Right atrium auricular region (tissue), 2 donors: ENCODE results near the gene RBMS2. TPM values are rescaled to one million over a fixed set of nuclear protein-coding genes. Genes with fewer than 3 reads are reported as not detected.
A peak's percentile ranks its signal among the peaks of the same experiment; 100 is the strongest.

ENCODE experiments used
- DNase-seq: peaks from one replicate; pipeline ENCODE4 v3.0.0-alpha.2; 2019; ENCODE audit warnings: low spot score
- H3K27ac ChIP-seq, 2 donors: fragments of 200-600 bp; sonication (generic); 1 replicate in 1 of 2; 2 replicates in 1 of 2; pipeline ENCODE4 v1.5.1; 2016 to 2019
- H3K27me3 ChIP-seq, 2 donors: fragments of 200-600 bp; sonication (generic); one replicate each; pipeline versions ENCODE4 v1.5.1 to v1.6.0; 2017 to 2019
- H3K36me3 ChIP-seq: fragments of 200-600 bp; sonication (generic); one replicate; pipeline ENCODE4 v1.5.1; 2016
- H3K4me1 ChIP-seq, 2 donors: fragments of 200-600 bp; sonication (generic); one replicate each; pipeline versions ENCODE4 v1.5.1 to v1.6.0; 2017 to 2019
- H3K4me3 ChIP-seq, 2 donors: fragments of 200-600 bp; sonication (generic); 1 replicate in 1 of 2; 2 replicates in 1 of 2; pipeline ENCODE4 v1.5.1; 2017 to 2019; ENCODE audit warnings: mild to moderate bottlenecking in 1 of 2, moderate library complexity in 1 of 2
- H3K9me3 ChIP-seq, 2 donors: fragments of 200-600 bp; sonication (generic); one replicate each; pipeline ENCODE4 v1.5.1; 2019
- total RNA-seq, 2 donors: library from RNA; depleted of rRNA; stranded (reverse); fragments of >200 nt; gene quantifications; one replicate each; pipeline ENCODE4 v1.1.0, GENCODE V29; 2016
- TF ChIP-seq, protein P1 (sequence below), 2 donors: fragments of 200-600 bp; sonication (generic); IDR thresholded peaks; one replicate each; pipeline ENCODE4 v1.5.1; 2019; ENCODE audit warnings: antibody characterized with exemption in 2 of 2

RBMS2 gene
- total RNA-seq, 2 donors from 2014 or later: 12.8 to 28.5 TPM

DNA sequence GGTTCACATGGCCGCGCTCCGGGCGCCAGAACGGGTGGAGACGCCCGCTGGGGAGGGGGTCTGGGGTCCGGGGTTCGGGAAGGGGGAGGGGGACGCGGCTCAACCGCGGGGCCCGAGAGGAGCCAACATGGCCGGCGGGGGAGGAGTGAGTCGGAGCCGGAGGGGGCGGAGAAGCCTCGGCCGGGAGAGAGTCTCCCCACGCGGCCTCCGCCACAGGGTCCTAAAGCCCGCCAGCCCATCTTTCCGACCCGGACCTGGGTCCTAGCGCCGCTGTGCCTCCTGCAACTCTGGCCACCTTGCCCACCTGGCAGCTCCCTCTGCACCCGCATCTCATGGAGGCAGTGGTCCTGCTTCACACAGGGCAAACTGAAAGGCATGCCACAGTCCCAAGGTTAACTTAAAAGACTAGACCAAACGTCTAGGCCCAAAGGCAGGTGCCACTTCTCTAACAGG lies 108.6 kb downstream of the RBMS2 start, which contains the start of gene BAZ2A:
Gene BAZ2A (minus strand): TSS at position 147 of the 453 bp plus-strand sequence. CDS start 12,796 bp downstream, outside the sequence.
- DNase-seq: peak; percentile 85
- no peaks in the 10 kb centered on the region for H3K36me3 ChIP-seq
- peaks cover 0 to 63% of the 10 kb centered on the region in 2 donors for H3K4me1 ChIP-seq
- TF ChIP-seq, protein P1, sequence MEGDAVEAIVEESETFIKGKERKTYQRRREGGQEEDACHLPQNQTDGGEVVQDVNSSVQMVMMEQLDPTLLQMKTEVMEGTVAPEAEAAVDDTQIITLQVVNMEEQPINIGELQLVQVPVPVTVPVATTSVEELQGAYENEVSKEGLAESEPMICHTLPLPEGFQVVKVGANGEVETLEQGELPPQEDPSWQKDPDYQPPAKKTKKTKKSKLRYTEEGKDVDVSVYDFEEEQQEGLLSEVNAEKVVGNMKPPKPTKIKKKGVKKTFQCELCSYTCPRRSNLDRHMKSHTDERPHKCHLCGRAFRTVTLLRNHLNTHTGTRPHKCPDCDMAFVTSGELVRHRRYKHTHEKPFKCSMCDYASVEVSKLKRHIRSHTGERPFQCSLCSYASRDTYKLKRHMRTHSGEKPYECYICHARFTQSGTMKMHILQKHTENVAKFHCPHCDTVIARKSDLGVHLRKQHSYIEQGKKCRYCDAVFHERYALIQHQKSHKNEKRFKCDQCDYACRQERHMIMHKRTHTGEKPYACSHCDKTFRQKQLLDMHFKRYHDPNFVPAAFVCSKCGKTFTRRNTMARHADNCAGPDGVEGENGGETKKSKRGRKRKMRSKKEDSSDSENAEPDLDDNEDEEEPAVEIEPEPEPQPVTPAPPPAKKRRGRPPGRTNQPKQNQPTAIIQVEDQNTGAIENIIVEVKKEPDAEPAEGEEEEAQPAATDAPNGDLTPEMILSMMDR (IDR thresholded peaks at IDR 0.05): no peak
- H3K9me3 ChIP-seq: no peaks in the 10 kb centered on the region
- H3K27ac ChIP-seq: peak within 1 kb of the TSS; percentile 96 to 98
- H3K4me3 ChIP-seq: peak within 1 kb of the TSS; percentile 97 to 99
- no peaks in the 10 kb centered on the region for H3K27me3 ChIP-seq

DNA sequence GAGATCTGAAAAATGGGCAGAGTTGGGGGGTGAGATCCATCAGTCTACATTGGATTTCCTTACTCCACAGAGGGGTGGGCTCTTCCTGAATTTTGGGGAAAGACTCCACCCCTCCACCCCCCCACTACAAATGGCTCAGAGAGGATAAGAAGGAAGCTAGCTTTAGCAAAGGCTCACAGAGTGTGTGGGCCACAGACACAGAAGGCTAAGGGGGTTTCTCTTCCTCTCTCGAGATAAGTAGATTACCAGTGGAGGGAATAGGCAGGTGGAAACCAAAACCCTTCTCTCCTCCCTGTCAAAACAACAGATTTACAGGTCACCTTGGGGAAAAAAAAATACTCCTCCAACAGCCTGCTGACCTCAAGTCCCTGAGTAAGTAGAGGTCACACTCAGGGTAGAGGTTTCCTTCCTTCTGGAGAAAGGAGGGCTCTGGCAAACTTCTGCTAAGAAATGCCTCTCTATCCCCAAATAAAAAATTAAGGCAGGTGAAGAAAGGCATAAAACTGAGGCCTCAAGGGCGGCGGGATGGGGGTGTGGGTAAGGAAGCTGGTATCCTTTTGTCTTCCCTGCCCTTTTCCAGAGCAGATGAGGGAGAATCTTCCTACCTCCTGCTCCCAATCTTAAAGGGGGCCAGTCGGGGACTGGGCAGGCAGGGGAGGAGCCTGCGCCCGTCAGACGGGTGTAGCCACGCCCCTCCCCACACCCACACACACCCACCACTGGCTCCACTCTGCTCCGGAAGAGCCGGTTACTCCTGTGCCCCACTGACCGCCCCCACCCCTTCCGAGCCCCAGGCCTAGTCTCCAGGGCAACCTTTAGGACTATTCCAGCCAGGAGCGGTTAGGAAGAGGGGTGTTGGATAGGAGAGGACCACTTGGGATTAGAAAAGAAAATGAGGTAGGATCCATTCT lies 110.4 kb downstream of the RBMS2 start:
- Histone ChIP-seq H3K27me3 (no peaks in the 10 kb centered on the region), H3K4me1 (peaks cover 0 to 62% of the 10 kb centered on the region in 2 donors), H3K9me3 (no peaks in the 10 kb centered on the region), H3K36me3 (no peaks in the 10 kb centered on the region), H3K4me3 (peak overlapping the region in 1 of 2 donors; percentile 31), H3K27ac (peak overlapping the region; percentile 69 to 91)
- DNase-seq: peak; percentile 64
- TF ChIP-seq, protein P1 (IDR thresholded peaks at IDR 0.05): no peak

DNA sequence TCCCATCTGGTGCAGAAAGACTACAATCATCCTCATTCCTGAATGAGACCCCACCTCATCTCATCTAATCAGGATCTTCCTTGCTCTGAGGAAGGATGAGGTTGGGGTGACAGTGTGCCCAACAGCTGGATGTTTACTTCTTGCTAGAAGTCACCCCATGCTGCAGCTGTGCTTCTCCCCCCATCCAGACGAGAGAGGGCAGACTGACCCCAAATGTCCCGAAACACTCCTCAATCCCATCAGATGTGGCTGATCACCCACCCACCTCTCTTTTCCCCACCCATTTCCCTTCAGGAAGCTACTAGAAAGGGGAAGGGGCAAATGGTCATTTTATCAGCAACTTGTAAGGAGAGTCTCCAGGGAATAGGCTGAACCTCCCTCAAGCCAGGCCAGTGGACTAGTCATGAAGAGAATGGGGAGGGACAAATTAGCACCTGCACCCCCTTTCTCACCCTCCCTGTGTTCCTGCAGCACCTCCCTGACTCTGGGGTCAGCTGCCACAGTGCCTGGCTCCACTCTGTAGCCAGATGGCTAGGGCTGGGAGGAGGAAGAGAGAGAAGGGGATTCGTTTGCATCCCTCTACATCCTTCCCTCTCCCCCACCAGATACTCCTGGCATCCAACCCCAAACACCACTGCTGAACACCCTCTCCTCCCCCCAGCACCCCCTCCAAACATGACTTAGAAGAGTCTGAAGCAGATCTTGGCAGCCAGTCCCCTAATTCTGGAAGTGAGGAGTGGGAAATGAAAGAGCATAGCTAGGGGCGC lies 111.3 kb downstream of the RBMS2 start:
- Histone ChIP-seq H3K4me1 (peaks cover 0 to 67% of the 10 kb centered on the region in 2 donors), H3K27me3 (no peaks in the 10 kb centered on the region), H3K4me3 (peak overlapping the region in 1 of 2 donors; percentile 80)

DNA sequence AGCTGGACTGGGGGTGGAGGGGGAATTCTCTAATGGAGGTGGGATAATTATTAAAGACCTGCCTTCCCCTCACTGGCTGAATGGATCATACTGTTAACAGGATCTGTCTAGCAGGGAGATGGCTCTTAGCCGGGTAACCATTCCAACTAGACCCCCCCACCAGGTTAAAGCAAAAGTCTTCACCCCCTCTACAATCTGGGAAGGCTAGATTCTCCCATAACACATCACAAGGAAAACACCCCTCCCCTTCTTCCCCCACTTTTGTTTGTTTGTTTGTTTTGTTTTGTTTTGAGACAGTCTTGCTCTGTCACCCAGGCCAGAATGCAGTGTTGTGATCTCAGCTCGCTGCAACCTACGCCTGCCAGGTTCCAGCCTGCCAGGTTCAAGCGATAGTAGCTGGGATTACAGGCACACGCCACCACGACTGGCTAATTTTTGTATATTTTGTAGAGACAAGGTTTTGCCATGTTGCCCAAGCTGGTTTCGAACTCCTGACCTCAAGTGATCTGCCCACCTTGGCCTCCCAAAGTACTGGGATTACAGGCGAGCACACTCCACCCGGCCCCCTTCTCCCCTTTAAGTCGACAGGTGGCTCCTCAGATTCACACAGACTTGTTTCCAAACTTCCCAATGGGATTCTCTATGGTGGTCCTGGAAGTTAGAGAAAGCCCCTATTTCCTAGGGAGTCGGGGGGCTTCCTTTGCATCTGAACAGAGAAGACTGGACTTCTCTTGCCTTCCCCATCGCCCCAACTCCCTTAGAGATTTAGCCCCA lies 112.0 kb downstream of the RBMS2 start:
- no peaks in the 10 kb centered on the region for H3K9me3 ChIP-seq
- peak overlapping the region; percentile 91 to 94 for H3K27ac ChIP-seq
- H3K27me3 ChIP-seq: no peaks in the 10 kb centered on the region
- peaks cover 0 to 62% of the 10 kb centered on the region in 2 donors for H3K4me1 ChIP-seq
- peak overlapping the region; percentile 80 to 88 for H3K4me3 ChIP-seq
- no peak for DNase-seq
- TF ChIP-seq, protein P1 (IDR thresholded peaks at IDR 0.05): no peak
- H3K36me3 ChIP-seq: peaks cover 12% of the 10 kb centered on the region

More for the DNA sequence above, 111.3 kb downstream of the RBMS2 start:
- Histone ChIP-seq H3K9me3 (no peaks in the 10 kb centered on the region), H3K27ac (peak overlapping the region; percentile 69 to 91), H3K36me3 (peaks cover 4% of the 10 kb centered on the region)
- TF ChIP-seq, protein P1 (IDR thresholded peaks at IDR 0.05): no peak
- no peak for DNase-seq

DNA sequence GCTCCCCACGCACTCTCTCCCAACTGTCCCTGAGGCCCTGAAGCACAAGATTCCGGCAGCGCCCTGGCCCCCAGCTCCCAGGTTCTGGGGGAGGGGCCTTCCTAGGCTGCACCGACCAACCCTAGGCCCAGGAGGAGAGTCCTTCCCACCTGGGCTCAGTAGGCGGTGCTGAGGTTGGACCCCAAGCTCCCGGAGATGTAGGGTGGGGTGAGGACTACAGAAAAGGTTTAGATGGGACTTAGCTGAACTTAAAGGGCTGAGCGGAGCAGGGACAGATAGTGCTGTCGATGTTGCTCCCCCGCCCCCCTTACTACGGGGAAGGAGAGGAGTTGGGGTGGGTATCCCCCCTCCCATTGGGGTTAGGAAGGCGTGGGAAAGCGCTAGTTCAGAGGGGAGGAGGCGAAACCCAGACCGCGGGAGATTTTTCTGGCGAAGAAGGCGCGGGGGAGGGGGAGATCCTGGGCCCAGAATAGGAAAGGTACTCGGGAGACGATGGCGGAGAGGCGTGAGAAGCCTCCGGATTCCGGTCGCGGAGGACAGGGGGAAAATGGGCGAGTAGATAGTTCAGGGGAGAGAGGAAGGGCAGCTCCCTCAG lies 112.7 kb downstream of the RBMS2 start:
- Histone ChIP-seq H3K4me3 (peak overlapping the region; percentile 80 to 88), H3K27ac (peak overlapping the region; percentile 91 to 94), H3K36me3 (peaks cover 19% of the 10 kb centered on the region), H3K4me1 (peaks cover 0 to 62% of the 10 kb centered on the region in 2 donors), H3K9me3 (no peaks in the 10 kb centered on the region), H3K27me3 (no peaks in the 10 kb centered on the region)
- DNase-seq: no peak
- TF ChIP-seq, protein P1 (IDR thresholded peaks at IDR 0.05): no peak
